ENCODE data around the gene TMTC4.
"Not testable (repeated sequence)": the region's sequence is repeated elsewhere in the genome, so short reads cannot be mapped to it uniquely, and the experiment has no call there.

The TMTC4 gene

DNA sequence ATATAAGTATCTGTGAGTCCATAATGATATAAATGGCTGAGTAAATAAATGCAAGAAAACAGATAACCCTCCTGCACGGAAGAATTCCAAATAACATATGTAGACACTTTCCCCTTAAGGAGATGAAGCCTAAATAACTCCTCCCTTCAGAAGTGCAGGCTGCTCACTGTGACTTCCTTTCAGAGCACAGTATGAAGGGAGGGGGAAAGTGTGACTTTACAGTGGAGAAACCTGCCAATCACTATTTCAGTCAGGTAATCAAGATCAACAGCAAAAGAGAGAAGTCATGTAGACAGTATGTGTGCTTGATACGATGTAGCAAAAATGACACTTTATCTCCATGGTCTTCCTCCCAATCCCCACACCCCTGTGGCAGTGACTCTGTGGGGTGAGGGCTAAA is 93.1 kb downstream of the TMTC4 start:
- DNase-seq (ENCODE audit: low read depth): no peak

GRCh38 chr13:100581030-100581429 is 93.6 kb downstream of the TMTC4 start:
- no peak for DNase-seq (ENCODE audit: low read depth)

GRCh38 chr13:100580045-100580444 is 94.5 kb downstream of the TMTC4 start:
- DNase-seq (ENCODE audit: low read depth): no peak

DNA sequence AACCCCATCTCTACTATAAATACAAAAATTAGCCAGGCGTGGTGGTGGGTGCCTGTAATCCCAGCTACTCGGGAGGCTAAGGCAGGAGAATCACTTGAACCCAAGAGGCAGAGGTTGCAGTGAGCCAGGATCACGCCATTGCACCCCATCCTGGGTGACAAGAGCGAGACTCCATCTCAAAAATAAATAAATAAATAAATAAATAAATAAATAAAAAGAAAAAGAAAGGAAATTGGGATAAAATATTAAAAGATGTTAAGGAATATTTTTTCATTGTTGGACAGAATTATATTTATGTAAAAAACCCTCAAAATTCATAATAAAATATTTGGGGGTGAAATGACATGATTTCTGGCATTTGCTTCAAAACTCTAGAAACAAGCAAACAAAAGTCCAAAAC is 97.4 kb downstream of the TMTC4 start:
- DNase-seq (ENCODE audit: low read depth): not testable (repeated sequence)

DNA sequence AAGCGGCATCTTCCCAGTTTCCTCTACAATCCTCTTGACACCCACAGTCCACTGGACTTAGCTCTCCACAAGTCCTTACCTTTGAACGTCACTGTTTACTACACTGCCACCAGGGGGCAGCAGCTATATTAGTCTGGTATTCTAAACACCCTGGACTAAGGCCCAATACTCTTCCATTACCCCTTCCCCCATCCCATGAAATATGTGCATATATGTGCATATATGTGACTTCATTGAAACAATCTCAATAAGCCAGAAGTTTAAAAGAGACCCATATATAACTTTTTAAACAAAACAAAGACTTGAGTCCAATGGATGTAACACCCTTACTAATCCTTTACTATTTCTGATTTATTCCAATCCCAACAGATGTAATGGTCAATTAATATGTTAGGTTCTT is 101.5 kb downstream of the TMTC4 start:
- peak; percentile 53 for DNase-seq (ENCODE audit: low read depth)

DNA sequence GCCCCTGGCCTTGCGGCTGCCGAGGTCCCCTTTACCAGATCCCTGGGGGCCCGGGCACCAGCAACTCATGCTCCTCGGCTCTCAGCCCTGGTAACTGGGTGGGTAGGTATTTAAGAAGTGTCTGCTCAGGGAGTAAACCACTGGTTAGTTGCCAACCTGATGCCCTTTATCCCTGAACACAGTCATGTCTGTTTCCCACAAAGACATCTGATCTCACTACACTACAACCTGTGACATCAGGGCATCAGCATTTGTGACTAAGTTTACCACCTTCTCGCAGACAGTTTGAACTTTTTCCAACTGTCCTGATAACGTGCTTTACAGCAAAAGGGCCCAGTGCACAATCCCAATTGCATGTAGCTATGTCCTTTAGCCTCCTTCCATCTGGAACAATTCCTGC is 108.1 kb downstream of the TMTC4 start:
- DNase-seq (ENCODE audit: low read depth): no peak

DNA sequence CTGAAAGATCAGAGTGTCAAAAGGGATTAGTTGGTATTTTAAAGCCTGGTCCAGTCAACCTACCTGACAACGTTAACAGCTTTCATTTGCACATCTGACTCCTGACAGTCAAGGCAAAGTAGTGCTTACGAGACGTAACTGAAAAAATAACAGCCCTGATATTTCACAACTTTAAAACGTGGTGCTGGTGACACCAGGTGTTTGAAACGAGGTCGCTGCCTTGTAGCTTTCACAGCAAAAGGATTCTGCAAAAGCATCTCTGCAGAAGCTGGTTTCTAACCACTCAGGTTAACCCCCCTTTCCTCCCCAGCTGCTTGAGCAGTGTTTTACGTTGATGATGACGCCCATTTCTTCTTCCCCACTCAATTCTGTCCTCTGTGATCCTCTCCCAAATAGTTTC is 109.3 kb downstream of the TMTC4 start:
- no peak for DNase-seq (ENCODE audit: low read depth)

DNA sequence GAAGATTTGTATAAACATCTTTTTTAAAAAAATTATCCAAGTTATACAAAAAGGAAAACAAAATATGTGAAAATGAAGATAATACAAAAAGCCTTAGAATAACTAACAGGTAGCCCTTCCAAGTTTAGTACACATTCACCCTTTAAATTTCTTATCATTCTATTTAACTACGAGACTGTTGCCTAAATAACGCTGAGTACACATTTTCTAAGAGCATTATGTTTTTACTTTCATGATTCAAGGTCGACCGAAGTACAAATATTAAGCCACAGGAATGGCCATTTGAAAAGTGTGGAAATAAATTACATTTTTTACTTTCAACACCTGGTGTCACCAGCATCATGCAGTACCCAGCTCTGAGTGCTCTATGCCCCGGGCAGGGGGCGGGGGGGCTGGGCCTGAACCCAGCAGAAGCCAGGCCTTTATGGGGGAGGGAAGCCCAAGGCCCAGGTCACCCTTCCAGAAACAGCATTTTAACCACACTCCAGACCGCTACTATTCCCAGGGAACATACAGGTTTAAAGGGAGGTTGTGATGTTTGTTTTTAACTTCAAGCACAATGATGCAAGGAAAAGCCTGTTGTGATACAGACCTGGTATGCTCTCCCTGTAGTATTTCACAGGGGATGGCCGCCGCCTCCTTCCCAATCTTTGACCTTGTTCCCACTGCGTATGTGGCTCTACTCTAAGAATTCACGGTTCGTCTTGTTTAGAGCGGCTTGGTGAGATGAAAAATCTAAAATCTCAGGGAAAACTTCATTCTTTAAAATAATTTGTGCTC is 110.0 kb downstream of the TMTC4 start:
- DNase-seq (ENCODE audit: low read depth): no peak

- DNase-seq (ENCODE audit: low read depth): no peak
Observed at GRCh38 chr13:100563779-100564178, 110.8 kb downstream of the TMTC4 start.

GRCh38 chr13:100561599-100562204 is 112.9 kb downstream of the TMTC4 start:
- DNase-seq (ENCODE audit: low read depth): no peak

DNA sequence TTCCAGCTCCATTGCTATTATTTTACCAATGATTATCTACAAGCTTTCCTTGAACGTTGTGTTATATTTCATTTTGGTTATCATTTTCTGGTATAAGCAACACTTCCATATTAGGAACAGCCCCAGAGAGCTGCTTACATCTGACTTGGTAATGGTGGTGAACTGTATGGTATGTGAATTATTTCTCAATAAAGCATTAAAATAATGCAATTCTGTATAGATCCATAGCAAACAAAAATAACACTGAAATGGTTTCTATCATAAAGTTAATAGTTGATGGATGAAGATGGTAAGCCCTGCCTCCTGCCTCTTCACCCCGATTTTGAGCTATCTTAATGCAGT is 113.5 kb downstream of the TMTC4 start:
- DNase-seq (ENCODE audit: low read depth): no peak

GRCh38 chr13:100560498-100561157 is 114.0 kb downstream of the TMTC4 start:
- DNase-seq (ENCODE audit: low read depth): no peak

- no peak for DNase-seq (ENCODE audit: low read depth)
Observed at GRCh38 chr13:100559886-100560285, 114.7 kb downstream of the TMTC4 start.

All from GM04504 (cell line).